Neuronal stem cell (in vitro differentiated cells): ENCODE measurements around the gene COL6A1.

Experiments used
- DNase-seq: peaks from one replicate; pipeline ENCODE4 v3.0.0-alpha.2; 2013; ENCODE audit warnings: low spot score
- H2AFZ ChIP-seq: one replicate; pipeline ENCODE4 v1.6.1; 2013; ENCODE audit warnings: mild to moderate bottlenecking, low read length, inconsistent platforms
- H2AK5ac ChIP-seq: 2 replicates; pipeline ENCODE4 v1.6.1; 2013; ENCODE audit warnings: low read depth, mild to moderate bottlenecking, inconsistent platforms, low read length, moderate library complexity, mixed read lengths
- H2BK120ac ChIP-seq: 2 replicates; pipeline ENCODE4 v1.6.1; 2013; ENCODE audit warnings: low read depth, mild to moderate bottlenecking, inconsistent platforms, low read length, moderate library complexity, mixed read lengths
- H2BK12ac ChIP-seq: one replicate; pipeline ENCODE4 v1.6.1; 2013; ENCODE audit warnings: low read length, inconsistent platforms
- H2BK15ac ChIP-seq: 2 replicates; pipeline ENCODE4 v1.6.1; 2013; ENCODE audit warnings: mild to moderate bottlenecking, low read length, inconsistent platforms, mixed read lengths
- H2BK5ac ChIP-seq: one replicate; pipeline ENCODE4 v1.6.1; 2013; ENCODE audit warnings: inconsistent platforms, mild to moderate bottlenecking, low read length, moderate library complexity
- H3K14ac ChIP-seq: one replicate; pipeline ENCODE4 v1.6.1; 2013; ENCODE audit warnings: low read length, inconsistent platforms
- H3K18ac ChIP-seq: 2 replicates; pipeline ENCODE4 v1.6.1; 2013; ENCODE audit warnings: low read length, inconsistent platforms
- H3K23ac ChIP-seq: 2 replicates; pipeline ENCODE4 v1.6.1; 2013; ENCODE audit warnings: low read depth, mild to moderate bottlenecking, mixed read lengths, low read length, inconsistent platforms; ENCODE audit not compliant: poor library complexity
- H3K27ac ChIP-seq: replicated peaks from 3 replicates; pipeline ENCODE4 v1.5.1; 2013; ENCODE audit warnings: low read length, inconsistent platforms
- H3K27me3 ChIP-seq, 3 experiments: 2 replicates each; pipeline ENCODE4 v1.6.1; 2013; ENCODE audit warnings: low read length in 3 of 3, mild to moderate bottlenecking in 2 of 3, inconsistent platforms in 1 of 3, low read depth in 1 of 3, mixed read lengths in 1 of 3, moderate library complexity in 1 of 3; ENCODE audit not compliant: control insufficient read depth in 3 of 3, insufficient read depth in 3 of 3
- H3K36me3 ChIP-seq, 2 donors: replicated peaks in 1 of 2; 2 replicates each; pipeline ENCODE4 v1.6.1; 2013; ENCODE audit warnings: low read length in 2 of 2; ENCODE audit not compliant: control insufficient read depth in 2 of 2, insufficient read depth in 2 of 2
- H3K4ac ChIP-seq: 2 replicates; pipeline ENCODE4 v1.6.1; 2013; ENCODE audit warnings: inconsistent platforms, mild to moderate bottlenecking, low read length, moderate library complexity
- H3K4me1 ChIP-seq, 2 donors: 1 replicate in 1 of 2; 2 replicates in 1 of 2; pipeline ENCODE4 v1.6.1; 2013; ENCODE audit warnings: low read length in 2 of 2, low read depth in 1 of 2; ENCODE audit not compliant: control insufficient read depth in 2 of 2, insufficient read depth in 1 of 2
- H3K4me2 ChIP-seq: one replicate; pipeline ENCODE4 v1.6.1; 2013; ENCODE audit warnings: mild to moderate bottlenecking, low read length, inconsistent platforms; ENCODE audit not compliant: insufficient read depth, poor library complexity, severe bottlenecking
- H3K4me3 ChIP-seq, 2 donors: 2 replicates each; pipeline ENCODE4 v1.5.1; 2013; ENCODE audit warnings: low read length in 2 of 2, mild to moderate bottlenecking in 2 of 2, inconsistent platforms in 1 of 2, moderate library complexity in 1 of 2
- H3K79me1 ChIP-seq: one replicate; pipeline ENCODE4 v1.6.1; 2013; ENCODE audit warnings: low read depth, mild to moderate bottlenecking, inconsistent platforms, low read length, moderate library complexity
- H3K9ac ChIP-seq: one replicate; pipeline ENCODE4 v1.6.1; 2013; ENCODE audit warnings: mild to moderate bottlenecking, low read depth, low read length, inconsistent platforms; ENCODE audit not compliant: poor library complexity
- H3K9me3 ChIP-seq, 2 donors: replicated peaks in 1 of 2; 2 replicates each; pipeline versions ENCODE3 to v1.6.1; 2013; ENCODE audit warnings: low read length in 2 of 2, mild to moderate bottlenecking in 2 of 2, inconsistent platforms in 1 of 2, low read depth in 1 of 2, mixed read lengths in 1 of 2, moderate library complexity in 1 of 2; ENCODE audit not compliant: control insufficient read depth in 2 of 2, insufficient read depth in 1 of 2
- H4K8ac ChIP-seq: one replicate; pipeline ENCODE4 v1.6.1; 2013; ENCODE audit warnings: low read depth, mild to moderate bottlenecking, inconsistent platforms, low read length, moderate library complexity
- H4K91ac ChIP-seq: one replicate; pipeline ENCODE4 v1.6.1; 2013; ENCODE audit warnings: low read length, low read depth, mild to moderate bottlenecking, inconsistent platforms; ENCODE audit not compliant: poor library complexity
- WGBS, 2 donors: extraction: QIAGEN DNeasy Blood & Tissue Kit; methylation state at CpG; one replicate each; pipeline ENCODE4 v1.1.7; 2013; ENCODE audit warnings: missing lambda C conversion rate in 2 of 2, mixed read lengths in 1 of 2; ENCODE audit not compliant: insufficient read length in 2 of 2, insufficient replicate concordance in 1 of 2; ENCODE audit errors: extremely low coverage in 2 of 2; 5-methylcytosine and 5-hydroxymethylcytosine counted together

The COL6A1 gene

DNA sequence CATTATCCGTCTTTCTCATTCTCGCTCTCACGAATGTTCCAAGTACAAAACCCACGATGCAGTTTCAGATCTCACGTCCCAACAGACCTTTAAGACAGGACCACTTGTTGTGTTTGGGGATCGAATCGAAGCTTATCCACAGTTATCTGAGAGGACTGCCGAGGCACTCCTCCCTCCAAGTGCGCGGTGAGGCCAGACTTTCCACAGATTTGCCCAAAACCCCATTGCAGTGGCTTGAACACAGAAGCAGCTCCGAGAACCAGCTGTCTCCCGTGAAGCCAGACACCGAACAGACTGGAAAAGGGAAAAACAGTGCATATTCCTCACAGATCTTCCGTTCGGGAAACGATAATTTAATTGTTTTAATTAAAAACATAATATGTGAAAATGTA is 69.8 kb downstream of the COL6A1 start:
- Histone ChIP-seq H3K4ac (no peak overlapping the region), H3K9me3 (no peaks in the 10 kb centered on the region), H3K4me2 (no peak overlapping the region), H3K4me3 (no peak overlapping the region), H3K18ac (no peak overlapping the region), H3K9ac (no peak overlapping the region), H3K14ac (no peak overlapping the region), H2AFZ (no peak overlapping the region), H2BK5ac (no peak overlapping the region), H4K91ac (no peak overlapping the region), H3K23ac (no peak overlapping the region), H2BK15ac (no peak overlapping the region), H3K27ac (no peak overlapping the region), H2AK5ac (no peak overlapping the region), H3K27me3 (no peaks in the 10 kb centered on the region), H3K79me1 (no peaks in the 10 kb centered on the region), H3K36me3 (no peaks in the 10 kb centered on the region), H2BK120ac (no peak overlapping the region), H2BK12ac (no peak overlapping the region), H4K8ac (no peak overlapping the region), H3K4me1 (peaks cover 0 to 7% of the 10 kb centered on the region in 2 donors)
- 100% methylated on average over 1 of the region's 16 CpGs; no CpG with 5 or more reads in 1 of the 2 donors for WGBS, 2 donors
- DNase-seq, result no peak

DNA sequence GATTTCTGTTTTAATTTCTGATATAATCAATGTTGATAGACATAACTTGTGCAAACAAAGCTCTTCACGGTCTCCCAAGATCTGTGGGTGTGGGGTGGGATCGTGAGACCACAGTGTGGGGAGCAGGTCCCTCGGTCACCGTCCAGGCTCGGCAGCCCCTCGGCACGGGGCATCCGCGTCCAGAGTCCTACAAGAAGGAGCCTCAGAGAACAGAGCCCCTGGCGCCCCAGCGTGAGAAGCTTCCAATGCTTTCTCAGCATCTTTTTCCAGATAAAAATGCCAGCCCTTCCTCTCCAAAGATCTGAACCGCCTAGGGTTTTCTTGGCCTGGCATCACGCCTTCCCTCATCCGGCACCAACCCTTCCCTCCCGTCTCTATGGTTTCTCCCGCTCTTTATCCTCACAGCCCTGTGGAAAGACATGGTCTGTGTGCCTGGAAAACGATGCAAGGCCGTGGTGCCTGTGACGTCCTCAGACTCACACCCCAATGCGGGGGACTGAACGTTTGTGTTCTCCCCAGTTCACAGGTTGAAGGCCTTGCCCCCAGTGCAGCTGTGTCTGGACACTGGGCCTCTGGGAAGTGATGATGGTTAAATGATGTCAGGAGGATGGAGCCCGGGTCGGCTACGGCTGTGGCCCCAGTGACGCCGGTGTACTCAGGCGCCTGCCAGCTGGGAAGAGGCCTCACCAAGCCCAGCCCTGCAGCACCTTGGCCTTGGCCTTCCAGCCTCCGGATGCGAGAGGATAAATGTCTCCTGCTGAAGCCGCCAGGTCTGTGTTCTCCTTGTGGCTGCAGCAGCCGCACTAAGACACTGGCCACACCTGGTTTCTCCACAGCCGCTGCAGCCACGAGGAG is 70.5 kb downstream of the COL6A1 start:
- Histone ChIP-seq H3K9me3 (no peaks in the 10 kb centered on the region), H3K9ac (no peak overlapping the region), H3K4me1 (peaks cover 0 to 7% of the 10 kb centered on the region in 2 donors), H2AFZ (no peak overlapping the region), H3K14ac (no peak overlapping the region), H3K4ac (no peak overlapping the region), H3K27me3 (no peaks in the 10 kb centered on the region), H3K4me3 (no peak overlapping the region), H2BK120ac (no peak overlapping the region), H3K4me2 (no peak overlapping the region), H2BK12ac (no peak overlapping the region), H3K23ac (no peak overlapping the region), H2BK15ac (no peak overlapping the region), H3K18ac (no peak overlapping the region), H3K36me3 (no peaks in the 10 kb centered on the region), H3K27ac (no peak overlapping the region), H4K8ac (no peak overlapping the region), H3K79me1 (no peaks in the 10 kb centered on the region), H2AK5ac (no peak overlapping the region), H4K91ac (no peak overlapping the region), H2BK5ac (no peak overlapping the region)
- no peak for DNase-seq
- no CpG with 5 or more reads among the region's 33 CpGs for WGBS, 2 donors

DNA sequence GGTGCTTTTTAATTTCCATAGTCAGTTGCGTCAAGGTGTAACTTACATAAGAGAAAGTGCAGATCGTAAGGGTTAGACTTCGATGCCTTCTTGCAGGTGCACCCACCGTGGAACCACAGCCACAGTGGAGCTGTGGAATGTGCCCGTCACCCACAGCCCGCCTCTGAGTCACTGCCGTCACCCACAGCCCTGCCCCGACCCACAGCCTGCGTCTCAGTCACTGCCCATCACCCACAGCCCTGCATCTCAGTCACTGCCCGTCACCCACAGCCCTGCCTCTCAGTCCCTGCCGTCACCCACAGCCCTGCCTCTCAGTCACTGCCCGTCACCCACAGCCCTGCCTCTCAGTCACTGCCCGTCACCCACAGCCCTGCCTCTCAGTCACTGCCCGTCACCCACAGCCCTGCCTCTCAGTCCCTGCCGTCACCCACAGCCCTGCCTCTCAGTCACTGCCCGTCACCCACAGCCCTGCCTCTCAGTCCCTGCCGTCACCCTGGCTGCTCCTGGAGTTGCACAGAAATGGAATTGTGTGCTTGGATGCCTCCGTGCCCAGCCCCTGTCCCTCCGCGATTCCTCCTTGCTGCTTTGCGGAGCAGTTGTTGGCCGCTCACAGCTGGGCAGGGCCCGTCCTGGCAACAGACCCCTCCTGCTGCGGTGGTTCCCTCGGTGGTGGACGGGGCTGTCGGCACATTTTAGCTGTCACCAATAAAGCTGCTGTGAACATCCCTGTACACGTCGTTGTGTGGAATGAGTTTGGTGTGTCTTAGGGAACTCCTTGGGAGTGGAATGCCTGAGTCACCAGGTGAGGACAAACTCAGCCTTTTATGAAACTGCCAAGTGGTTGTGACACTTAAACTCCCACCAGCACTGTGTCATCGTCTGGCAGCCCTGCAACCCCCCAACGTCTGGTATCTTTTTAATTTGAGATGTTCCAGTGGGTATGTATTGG is 71.4 kb downstream of the COL6A1 start:
- Histone ChIP-seq H4K8ac (no peak overlapping the region), H2AFZ (no peak overlapping the region), H3K27ac (no peak overlapping the region), H3K79me1 (no peaks in the 10 kb centered on the region), H3K4me2 (no peak overlapping the region), H2BK15ac (no peak overlapping the region), H3K4me3 (no peak overlapping the region), H4K91ac (no peak overlapping the region), H2BK12ac (no peak overlapping the region), H3K23ac (no peak overlapping the region), H3K4me1 (peaks cover 0 to 7% of the 10 kb centered on the region in 2 donors), H3K36me3 (no peaks in the 10 kb centered on the region), H2BK5ac (no peak overlapping the region), H3K4ac (no peak overlapping the region), H3K18ac (peak overlapping the region; percentile 60), H2BK120ac (no peak overlapping the region), H3K14ac (no peak overlapping the region), H3K27me3 (no peaks in the 10 kb centered on the region), H2AK5ac (no peak overlapping the region), H3K9ac (no peak overlapping the region), H3K9me3 (no peaks in the 10 kb centered on the region)
- DNase-seq, result no peak
- no CpG with 5 or more reads among the region's 31 CpGs for WGBS, 2 donors

DNA sequence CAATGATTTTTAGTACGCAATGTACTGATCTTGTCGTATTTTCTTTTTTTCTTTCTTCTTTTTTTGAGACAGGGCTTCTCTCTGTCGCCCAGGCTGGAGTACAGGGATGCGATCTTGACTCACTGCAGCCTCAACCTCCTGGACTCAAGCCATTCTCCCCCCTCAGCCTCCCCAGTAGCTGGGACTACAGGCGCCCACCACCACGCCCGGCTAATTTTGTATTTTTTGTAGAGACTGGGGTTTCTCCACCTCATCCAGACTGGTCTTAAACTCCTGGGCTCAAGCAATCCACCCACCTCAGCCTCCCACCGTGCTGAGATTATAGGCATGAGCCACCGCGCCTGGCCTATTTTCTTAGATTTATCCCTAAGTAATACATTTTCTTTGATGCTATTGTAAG is 72.5 kb downstream of the COL6A1 start:
- H3K36me3 ChIP-seq, result no peaks in the 10 kb centered on the region
- no peak overlapping the region for H3K14ac ChIP-seq
- no peak overlapping the region for H4K8ac ChIP-seq
- H3K9me3 ChIP-seq, result peaks cover 0 to 4% of the 10 kb centered on the region in 2 donors
- H2BK12ac ChIP-seq, result no peak overlapping the region
- H3K9ac ChIP-seq, result no peak overlapping the region
- no peaks in the 10 kb centered on the region for H3K27me3 ChIP-seq
- H3K4me1 ChIP-seq, result peaks cover 0 to 7% of the 10 kb centered on the region in 2 donors
- no CpG with 5 or more reads among the region's 10 CpGs for WGBS, 2 donors
- no peak overlapping the region for H3K4me3 ChIP-seq
- H3K4ac ChIP-seq, result no peak overlapping the region
- no peak overlapping the region for H2AK5ac ChIP-seq
- no peak overlapping the region for H2BK120ac ChIP-seq
- H2AFZ ChIP-seq, result no peak overlapping the region
- no peak for DNase-seq
- H2BK5ac ChIP-seq, result no peak overlapping the region
- H3K79me1 ChIP-seq, result no peaks in the 10 kb centered on the region
- no peak overlapping the region for H3K27ac ChIP-seq
- no peak overlapping the region for H4K91ac ChIP-seq
- H2BK15ac ChIP-seq, result no peak overlapping the region
- H3K18ac ChIP-seq, result no peak overlapping the region
- no peak overlapping the region for H3K23ac ChIP-seq
- H3K4me2 ChIP-seq, result no peak overlapping the region
